ENCODE data around the gene RIMOC1. TPM values are rescaled to one million over a fixed set of nuclear protein-coding genes. Genes with fewer than 3 reads are reported as not detected.

Gene RIMOC1
- total and polyA plus RNA-seq, 2 of the 8 experiments (the other 6 are each of a cell fraction or from before 2014, with no cell fraction given): 20.6 to 35.1 TPM

DNA sequence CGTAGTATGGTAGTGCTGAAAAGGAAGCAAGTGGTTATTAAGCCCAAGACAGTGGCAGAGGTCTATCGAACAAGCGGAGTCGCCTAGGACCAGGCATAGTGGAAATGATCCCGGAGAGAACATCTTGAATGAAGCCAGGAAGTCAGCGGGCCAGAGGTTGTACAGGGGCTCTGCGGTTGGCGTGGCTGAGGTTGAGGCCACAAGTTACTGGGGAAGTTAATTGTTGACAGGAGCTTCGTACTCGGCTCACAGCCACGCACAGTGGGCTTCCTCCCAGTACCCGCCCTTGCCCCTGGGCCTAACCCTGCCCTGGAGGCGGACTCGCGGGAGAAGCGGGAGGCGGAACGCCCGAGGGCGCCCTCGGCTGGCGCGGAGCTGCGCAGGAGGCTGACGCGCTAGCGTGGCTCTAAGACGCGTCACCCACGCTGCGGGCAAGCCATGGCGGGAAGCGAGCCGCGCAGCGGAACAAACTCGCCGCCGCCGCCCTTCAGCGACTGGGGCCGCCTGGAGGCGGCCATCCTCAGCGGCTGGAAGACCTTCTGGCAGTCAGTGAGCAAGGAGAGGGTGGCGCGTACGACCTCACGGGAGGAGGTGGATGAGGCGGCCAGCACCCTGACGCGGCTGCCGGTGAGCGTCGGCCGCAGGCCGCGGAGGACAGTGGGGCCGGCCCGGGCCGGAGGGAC lies 20.9 kb downstream of the RIMOC1 start, which contains the start of gene FBXO4 (continued):
- TF ChIP-seq, protein P1, sequence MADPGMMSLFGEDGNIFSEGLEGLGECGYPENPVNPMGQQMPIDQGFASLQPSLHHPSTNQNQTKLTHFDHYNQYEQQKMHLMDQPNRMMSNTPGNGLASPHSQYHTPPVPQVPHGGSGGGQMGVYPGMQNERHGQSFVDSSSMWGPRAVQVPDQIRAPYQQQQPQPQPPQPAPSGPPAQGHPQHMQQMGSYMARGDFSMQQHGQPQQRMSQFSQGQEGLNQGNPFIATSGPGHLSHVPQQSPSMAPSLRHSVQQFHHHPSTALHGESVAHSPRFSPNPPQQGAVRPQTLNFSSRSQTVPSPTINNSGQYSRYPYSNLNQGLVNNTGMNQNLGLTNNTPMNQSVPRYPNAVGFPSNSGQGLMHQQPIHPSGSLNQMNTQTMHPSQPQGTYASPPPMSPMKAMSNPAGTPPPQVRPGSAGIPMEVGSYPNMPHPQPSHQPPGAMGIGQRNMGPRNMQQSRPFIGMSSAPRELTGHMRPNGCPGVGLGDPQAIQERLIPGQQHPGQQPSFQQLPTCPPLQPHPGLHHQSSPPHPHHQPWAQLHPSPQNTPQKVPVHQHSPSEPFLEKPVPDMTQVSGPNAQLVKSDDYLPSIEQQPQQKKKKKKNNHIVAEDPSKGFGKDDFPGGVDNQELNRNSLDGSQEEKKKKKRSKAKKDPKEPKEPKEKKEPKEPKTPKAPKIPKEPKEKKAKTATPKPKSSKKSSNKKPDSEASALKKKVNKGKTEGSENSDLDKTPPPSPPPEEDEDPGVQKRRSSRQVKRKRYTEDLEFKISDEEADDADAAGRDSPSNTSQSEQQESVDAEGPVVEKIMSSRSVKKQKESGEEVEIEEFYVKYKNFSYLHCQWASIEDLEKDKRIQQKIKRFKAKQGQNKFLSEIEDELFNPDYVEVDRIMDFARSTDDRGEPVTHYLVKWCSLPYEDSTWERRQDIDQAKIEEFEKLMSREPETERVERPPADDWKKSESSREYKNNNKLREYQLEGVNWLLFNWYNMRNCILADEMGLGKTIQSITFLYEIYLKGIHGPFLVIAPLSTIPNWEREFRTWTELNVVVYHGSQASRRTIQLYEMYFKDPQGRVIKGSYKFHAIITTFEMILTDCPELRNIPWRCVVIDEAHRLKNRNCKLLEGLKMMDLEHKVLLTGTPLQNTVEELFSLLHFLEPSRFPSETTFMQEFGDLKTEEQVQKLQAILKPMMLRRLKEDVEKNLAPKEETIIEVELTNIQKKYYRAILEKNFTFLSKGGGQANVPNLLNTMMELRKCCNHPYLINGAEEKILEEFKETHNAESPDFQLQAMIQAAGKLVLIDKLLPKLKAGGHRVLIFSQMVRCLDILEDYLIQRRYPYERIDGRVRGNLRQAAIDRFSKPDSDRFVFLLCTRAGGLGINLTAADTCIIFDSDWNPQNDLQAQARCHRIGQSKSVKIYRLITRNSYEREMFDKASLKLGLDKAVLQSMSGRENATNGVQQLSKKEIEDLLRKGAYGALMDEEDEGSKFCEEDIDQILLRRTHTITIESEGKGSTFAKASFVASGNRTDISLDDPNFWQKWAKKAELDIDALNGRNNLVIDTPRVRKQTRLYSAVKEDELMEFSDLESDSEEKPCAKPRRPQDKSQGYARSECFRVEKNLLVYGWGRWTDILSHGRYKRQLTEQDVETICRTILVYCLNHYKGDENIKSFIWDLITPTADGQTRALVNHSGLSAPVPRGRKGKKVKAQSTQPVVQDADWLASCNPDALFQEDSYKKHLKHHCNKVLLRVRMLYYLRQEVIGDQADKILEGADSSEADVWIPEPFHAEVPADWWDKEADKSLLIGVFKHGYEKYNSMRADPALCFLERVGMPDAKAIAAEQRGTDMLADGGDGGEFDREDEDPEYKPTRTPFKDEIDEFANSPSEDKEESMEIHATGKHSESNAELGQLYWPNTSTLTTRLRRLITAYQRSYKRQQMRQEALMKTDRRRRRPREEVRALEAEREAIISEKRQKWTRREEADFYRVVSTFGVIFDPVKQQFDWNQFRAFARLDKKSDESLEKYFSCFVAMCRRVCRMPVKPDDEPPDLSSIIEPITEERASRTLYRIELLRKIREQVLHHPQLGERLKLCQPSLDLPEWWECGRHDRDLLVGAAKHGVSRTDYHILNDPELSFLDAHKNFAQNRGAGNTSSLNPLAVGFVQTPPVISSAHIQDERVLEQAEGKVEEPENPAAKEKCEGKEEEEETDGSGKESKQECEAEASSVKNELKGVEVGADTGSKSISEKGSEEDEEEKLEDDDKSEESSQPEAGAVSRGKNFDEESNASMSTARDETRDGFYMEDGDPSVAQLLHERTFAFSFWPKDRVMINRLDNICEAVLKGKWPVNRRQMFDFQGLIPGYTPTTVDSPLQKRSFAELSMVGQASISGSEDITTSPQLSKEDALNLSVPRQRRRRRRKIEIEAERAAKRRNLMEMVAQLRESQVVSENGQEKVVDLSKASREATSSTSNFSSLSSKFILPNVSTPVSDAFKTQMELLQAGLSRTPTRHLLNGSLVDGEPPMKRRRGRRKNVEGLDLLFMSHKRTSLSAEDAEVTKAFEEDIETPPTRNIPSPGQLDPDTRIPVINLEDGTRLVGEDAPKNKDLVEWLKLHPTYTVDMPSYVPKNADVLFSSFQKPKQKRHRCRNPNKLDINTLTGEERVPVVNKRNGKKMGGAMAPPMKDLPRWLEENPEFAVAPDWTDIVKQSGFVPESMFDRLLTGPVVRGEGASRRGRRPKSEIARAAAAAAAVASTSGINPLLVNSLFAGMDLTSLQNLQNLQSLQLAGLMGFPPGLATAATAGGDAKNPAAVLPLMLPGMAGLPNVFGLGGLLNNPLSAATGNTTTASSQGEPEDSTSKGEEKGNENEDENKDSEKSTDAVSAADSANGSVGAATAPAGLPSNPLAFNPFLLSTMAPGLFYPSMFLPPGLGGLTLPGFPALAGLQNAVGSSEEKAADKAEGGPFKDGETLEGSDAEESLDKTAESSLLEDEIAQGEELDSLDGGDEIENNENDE (IDR thresholded peaks at IDR 0.05; ENCODE audit: insufficient replicate concordance, low read length): no peak
- TF ChIP-seq CTBP2 (IDR thresholded peaks at IDR 0.05; ENCODE audit: borderline replicate concordance, insufficient read depth, insufficient read length, low read length): peak; percentile 25
- peak; percentile 58 to 84; a peak in 3 of 4 replicates for TF ChIP-seq HDAC2 (IDR thresholded peaks at IDR 0.05; ENCODE audit: borderline replicate concordance in 1 of 2, low read depth in 2 of 2, low read length in 2 of 2)
- TF ChIP-seq KDM4A (IDR thresholded peaks at IDR 0.05; ENCODE audit: low read depth, low read length, severe bottlenecking): peak; percentile 97
- no peak for TF ChIP-seq GABPA (IDR thresholded peaks at IDR 0.05; ENCODE audit: borderline replicate concordance, insufficient read depth, low read length)
- peak in 1 of 2 experiments; percentile 40; a peak in 2 of 4 replicates for TF ChIP-seq RAD21 (IDR thresholded peaks at IDR 0.05 in 1 of 2, conservative IDR thresholded peaks at IDR 0.05 in 1 of 2; ENCODE audit: low read depth in 2 of 2, low read length in 2 of 2)
- TF ChIP-seq MAFK (IDR thresholded peaks at IDR 0.05; ENCODE audit: low read depth, low read length): no peak
- TF ChIP-seq ASH2L (IDR thresholded peaks at IDR 0.05; ENCODE audit: low read length): peak; percentile 69

Measured in H1 (cell line).